NCI-H82 treated with DMSO at 0.1 percent for 48 hours (cell line): ENCODE results near the gene PLCB1.
"Not testable (repeated sequence)": the region's sequence is repeated elsewhere in the genome, so short reads cannot be mapped to it uniquely, and the experiment has no call there.

ENCODE experiments used
- DNase-seq: peaks from one replicate; lab custom pipeline; 2025; ENCODE audit not compliant: unreplicated experiment; lab: John Stamatoyannopoulos, UW

Gene PLCB1

GRCh38 chr20:8432435-8433148 is 300.5 kb downstream of the PLCB1 start:
- DNase-seq = peak; percentile 63

DNA sequence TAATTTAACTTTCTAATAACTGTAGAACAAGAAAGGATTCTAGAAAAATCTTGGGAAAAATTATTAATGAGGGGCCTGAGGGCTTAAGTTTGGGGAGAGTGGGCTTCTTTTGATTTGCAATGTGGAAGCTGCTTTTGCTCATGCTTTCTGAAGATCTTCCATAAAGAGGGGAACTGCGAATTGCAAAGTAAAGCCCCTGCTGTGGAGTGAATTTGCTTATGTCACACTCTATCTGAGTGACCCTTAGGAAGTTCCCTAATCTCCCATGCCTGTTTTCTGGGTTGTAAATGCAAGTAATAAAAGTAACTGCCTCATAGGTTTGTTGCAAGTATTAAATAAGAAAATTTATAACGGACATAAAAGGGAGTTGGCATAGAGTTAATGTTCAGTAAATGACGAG is 301.2 kb downstream of the PLCB1 start:
- DNase-seq = no peak

GRCh38 chr20:8434326-8434876 is 302.3 kb downstream of the PLCB1 start:
- no peak for DNase-seq

- peak; percentile 44 for DNase-seq
These were observed 303.4 kb downstream of the PLCB1 start for GRCh38 chr20:8435285-8436035.

- DNase-seq = not testable (repeated sequence)
These were observed 304.9 kb downstream of the PLCB1 start for GRCh38 chr20:8436938-8437337.

DNA sequence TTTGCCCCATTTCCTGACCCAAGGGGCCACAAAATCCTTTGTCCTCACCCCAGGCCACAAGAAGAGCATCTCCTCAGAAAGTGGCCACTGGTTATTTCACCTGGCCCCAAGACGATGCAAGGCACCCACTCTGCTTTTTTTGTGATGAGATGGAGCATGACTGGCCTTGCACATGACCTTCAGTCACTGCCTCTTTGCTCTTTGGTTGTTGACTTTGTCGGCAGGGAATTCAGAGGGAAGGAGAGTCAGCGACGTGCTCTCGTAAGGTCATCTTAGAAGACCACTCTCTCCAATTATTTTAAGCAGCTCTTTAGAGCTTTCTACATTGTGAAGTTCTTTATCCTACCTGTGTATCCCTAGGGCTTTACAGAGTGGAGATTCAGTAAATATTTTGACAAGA is 306.7 kb downstream of the PLCB1 start:
- no peak for DNase-seq

DNA sequence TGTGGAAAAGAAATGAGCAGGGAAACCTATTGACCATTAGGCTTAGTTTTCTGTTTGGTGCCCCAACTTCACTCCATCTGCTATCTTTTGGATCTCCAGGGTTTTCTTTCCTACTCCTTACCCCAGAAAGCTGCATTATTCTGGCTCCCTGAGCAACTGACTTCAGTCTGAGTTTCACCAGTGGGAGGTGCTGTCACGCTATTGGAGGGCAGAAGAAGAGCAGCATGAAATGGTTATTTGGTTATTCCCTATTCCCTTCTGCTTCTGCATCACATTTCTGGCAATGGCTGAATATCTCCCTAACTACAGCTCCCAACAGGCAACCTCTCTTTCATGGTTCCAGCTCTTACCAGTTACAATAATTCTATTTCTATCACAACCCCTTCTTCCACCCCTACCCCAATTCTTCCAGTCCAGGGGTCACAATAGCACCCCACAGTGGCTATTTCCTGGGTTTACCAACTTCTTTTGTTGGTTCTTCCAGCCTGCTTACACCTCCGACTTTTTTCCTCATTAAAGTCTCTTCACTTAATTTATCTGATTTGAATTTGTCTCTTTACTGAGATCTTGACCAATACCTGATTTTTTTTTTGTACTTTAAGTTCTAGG is 311.5 kb downstream of the PLCB1 start:
- DNase-seq = no peak

DNA sequence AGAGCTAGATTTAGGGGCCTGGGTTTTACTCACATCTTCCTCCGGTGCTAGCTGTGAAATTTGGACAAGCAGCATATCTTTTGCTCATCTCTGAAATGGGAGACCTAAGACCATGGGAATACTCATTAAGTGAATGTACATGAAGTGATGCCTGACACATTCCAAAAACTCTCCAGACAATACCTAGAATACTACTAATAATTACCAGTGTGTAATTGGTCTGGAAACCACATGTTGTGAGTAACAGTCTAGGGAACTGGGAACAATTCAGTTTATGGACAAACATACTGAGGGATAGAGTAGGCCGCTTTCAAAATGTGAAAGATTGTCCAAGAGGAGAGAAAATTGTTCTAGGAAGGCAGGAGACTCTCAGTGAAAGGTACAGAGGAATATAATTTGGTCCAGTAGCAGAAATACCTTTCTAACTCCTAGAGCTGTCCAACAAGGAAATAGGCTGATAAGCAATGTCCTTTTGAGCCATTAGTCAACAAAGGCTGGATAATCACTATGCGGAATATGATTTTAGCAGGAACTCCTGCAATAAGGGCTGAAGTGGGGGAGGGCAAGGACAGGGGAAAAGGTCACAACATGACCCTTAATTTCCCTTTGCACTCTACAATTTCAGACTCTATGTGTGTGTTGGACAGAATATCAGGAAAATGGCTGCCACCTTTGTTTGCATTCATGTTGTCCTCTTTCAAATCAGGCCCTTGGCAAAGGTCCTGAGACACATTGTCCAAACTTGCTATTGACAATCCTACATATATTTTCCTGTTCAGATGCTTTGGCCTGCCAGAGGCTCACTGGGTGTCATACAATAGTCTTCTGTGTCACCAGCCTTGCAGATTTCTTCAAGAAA is 315.4 kb downstream of the PLCB1 start:
- no peak for DNase-seq

DNA sequence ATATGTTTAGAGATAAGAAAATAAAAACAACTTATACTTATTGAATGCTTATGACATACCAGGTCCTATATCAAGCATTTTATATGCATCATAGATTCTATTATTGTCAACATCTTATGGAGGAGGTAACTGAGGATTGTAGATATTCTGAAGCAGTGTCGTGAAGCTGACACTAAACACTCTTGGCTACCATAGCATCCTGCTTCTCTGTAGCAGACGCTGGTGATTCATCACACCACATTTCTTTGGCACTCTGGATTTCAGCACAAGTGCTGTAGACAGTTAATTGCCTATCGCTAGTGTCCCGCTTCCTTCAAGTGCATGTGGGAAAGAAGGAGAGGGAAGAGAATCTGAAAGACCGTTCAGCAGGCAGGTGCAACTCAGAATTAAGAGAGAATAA is 317.1 kb downstream of the PLCB1 start:
- DNase-seq = no peak

DNA sequence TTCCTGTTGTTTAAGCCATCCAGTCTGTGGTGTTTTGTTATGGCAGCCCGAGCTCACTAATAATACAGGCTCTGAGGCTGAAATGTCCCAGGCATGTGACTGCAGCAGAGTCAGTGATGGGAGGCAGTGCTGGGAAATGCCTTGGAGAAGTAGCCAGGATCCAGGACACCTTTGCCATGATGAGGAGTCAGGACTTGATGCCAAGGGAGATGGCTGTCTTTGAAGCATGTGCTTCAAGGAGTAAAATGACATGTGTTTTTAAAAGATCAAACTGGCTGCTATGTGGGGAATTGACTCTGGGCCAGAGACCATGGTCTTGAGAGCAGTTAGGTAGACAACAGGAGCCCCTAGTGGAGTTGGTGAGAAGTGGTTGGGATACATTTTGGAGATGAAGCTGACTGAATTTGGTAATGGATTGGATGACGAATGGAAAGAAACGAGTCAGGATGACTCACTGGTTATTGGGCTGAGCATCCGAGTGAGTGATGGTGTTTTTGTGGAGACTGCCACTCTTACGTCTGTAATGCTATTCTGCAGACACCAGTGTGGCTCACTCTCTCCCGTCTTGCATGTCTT is 322.2 kb downstream of the PLCB1 start:
- peak; percentile 5 for DNase-seq

DNA sequence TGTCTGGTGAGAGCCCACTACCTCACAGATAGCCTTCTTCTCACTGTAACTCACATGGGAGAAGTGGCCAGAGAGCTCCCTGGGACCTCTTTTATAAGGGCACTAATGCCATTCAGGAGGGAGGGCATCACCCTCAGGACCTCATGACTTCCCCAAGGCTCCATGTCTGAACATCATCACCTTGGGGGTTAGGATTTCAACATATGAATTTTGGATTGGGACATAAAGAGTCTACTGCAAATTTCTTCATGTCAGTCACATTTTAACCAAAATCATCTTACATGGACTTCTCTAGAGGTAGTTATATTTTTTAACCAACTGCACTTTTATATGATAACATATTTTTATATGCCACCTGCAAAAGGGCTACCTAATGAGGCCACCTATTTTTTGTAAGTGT is 324.7 kb downstream of the PLCB1 start:
- DNase-seq = no peak

DNA sequence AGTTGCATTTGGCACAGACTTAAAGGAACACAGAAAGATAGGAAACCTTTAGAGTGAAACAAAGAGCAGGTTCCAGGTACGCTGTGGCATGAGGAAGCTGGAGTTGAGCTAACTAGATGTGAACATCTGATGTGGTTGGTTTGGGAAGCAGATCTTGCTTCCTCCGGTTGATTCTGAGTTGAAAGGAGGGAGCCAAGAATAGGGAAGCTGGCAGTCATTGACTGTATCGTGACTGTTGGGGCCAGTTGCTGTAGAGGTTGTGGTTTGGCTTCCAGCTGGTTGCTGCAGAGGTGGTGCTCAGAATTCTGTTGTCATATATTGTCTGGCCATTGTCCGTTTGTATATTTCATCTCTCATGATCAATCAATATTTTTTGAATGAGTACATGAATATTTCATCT is 325.9 kb downstream of the PLCB1 start:
- DNase-seq = no peak

- DNase-seq = no peak
These were observed 329.1 kb downstream of the PLCB1 start for GRCh38 chr20:8461186-8461585.

- no peak for DNase-seq
These were observed 332.3 kb downstream of the PLCB1 start for GRCh38 chr20:8464368-8464767.

DNA sequence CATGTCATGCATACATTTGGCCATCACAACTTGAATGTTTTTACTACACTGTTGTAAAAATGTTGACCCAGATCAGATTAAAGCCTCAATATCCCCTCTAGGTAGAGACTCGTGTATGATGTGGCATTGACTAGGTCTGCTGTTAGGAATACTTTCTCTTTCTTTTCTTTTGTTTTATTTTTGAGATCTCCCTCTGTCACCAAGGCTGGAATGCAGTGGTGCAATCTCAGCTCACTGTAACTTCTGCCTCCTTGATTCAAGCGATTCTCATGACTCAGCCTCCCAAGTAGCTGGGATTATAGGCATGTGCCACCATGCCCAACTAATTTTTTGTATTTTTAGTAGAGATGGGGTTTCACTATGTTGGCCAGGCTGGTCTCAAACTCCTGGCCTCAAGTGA is 334.7 kb downstream of the PLCB1 start:
- not testable (repeated sequence) for DNase-seq

DNA sequence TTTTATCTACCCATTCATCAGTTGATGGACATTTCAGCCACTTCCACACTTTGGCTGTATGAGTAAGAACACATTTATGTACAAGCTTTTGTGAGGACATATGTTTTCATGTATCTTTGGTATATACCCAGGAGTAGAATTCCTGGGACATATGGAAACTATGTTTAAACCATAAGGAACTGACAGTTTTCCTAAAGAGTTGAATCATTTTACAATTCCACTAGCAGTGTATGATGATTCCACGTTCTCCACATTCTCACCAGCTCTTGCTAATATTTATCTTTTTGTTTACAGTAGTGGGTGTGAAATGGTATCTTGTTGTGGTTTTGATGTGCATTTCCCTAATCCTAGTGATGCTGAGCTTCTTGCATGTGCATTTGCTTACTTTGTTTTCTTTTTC is 338.1 kb downstream of the PLCB1 start:
- DNase-seq = no peak

DNA sequence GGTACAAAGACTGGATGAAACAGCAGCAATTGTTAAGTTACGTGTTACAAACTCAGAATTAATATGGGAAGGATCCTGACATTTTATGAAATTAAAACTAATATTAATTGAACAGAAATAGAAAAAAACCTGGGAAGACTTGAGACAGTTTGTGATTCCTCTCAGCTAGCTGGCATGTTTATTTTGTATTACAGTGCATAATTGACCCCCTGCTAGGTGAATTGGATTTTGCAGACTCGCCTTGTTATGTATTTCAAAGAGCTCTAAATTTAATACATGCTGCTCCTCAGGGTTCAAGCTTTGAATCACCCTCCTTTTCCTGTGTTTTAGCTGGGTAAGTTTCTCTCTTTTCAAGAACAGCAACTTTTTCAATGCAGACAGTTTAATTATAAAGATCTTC is 339.4 kb downstream of the PLCB1 start:
- DNase-seq = no peak

- DNase-seq = no peak
These were observed 341.4 kb downstream of the PLCB1 start for GRCh38 chr20:8473459-8473858.

DNA sequence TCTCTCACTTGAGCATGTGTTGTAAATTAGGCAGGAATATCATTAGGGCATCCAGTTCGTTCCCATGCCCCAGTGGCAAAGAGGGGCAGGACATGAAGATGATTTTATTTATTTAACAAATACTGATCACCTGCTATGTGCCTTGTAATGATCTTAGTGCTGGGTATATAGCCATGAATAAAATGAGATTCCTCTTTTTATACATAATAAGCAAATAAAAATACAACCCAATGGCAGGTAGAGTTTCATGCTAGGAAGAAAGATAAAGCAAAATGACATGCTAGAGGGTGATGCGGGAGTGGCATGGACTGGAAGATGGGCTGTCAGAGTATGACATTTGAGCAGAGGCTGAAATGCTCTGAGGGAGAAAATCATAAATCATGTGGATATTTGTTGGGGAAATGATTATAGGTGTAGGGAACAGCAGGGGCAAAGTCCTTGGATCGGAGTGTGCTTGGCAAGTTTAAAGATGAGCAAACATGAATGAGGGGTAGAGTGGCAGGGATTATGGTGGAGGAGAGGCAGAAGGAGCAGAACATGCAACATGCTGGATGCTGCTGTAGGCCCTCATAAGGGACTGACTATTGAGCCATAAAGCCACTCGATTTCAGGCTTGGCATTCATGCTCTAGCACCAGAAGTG is 342.1 kb downstream of the PLCB1 start:
- no peak for DNase-seq

GRCh38 chr20:8476021-8476420 is 344.0 kb downstream of the PLCB1 start:
- no peak for DNase-seq
